OCI-LY1 (cell line): ENCODE data around the gene SEC24B.

Source experiments
- CTCF ChIP-seq: fragments of 200-600 bp; sonication (generic), shearing (Covaris generic); IDR thresholded peaks from 2 replicates; pipeline ENCODE4 v1.5.1; 2017; ENCODE audit warnings: mild to moderate bottlenecking, antibody characterized with exemption, low read length, moderate library complexity, mixed read lengths
- EZH2 ChIP-seq: fragments of 200-600 bp; sonication (generic), shearing (Covaris generic); IDR thresholded peaks from 2 replicates; pipeline ENCODE4 v1.8.0; 2017; ENCODE audit warnings: borderline replicate concordance, mixed run types, mild to moderate bottlenecking, antibody characterized with exemption, low read length, moderate library complexity, mixed read lengths

DNA sequence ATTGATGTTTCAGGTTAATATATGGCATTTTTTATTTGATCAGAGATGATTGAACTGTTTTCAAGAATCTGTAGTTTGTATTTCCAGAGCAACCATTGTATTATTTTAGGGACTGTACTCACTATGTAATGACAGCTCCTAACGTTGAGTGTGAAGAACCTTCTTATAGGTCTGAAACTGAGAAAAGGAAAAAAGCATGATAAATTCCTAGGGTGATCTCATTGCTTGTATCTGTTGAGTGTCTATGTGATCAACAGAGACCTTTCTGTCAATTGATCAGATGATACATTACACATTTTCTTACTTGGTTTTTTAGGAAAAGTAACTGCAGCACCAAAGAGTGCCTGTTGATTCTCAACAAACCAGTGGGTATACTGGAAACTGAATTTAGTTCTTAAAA is 40.2 kb downstream of the SEC24B start:
- no peak for TF ChIP-seq CTCF
- no peak for TF ChIP-seq EZH2
